Activated CD4-positive, alpha-beta T cell treated with anti-CD3 and anti-CD28 coated beads, Interleukin-2, Interleukin-4, amounts not matched to agents 100 ng/mL and 50 ng/mL, durations not matched to agents 16 hours and 8 hours (primary cell): Measurements from ENCODE around the gene TH.
A peak's percentile ranks its signal among the peaks of the same experiment; 100 is the strongest.
"Not testable (repeated sequence)": the region's sequence is repeated elsewhere in the genome, so short reads cannot be mapped to it uniquely, and the experiment has no call there.

ENCODE experiments used
- DNase-seq: peaks from one replicate; pipeline ENCODE4 v3.0.0-alpha.2; 2020; ENCODE audit warnings: low spot score

TH gene

GRCh38 chr11:2178055-2178773, 6.6 kb upstream of the TH start:
- DNase-seq, result not testable (repeated sequence)

GRCh38 chr11:2177076-2177475, 5.5 kb upstream of the TH start:
- no peak for DNase-seq

GRCh38 chr11:2176389-2176900, 4.8 kb upstream of the TH start:
- DNase-seq, result no peak

GRCh38 chr11:2175659-2176058, 4.0 kb upstream of the TH start:
- no peak for DNase-seq

GRCh38 chr11:2174361-2174760, 2.7 kb upstream of the TH start:
- no peak for DNase-seq

- no peak for DNase-seq
Observed at GRCh38 chr11:2173761-2174160, 2.1 kb upstream of the TH start.

- DNase-seq, result no peak
Observed at GRCh38 chr11:2173150-2173693, 1.6 kb upstream of the TH start.

- no peak for DNase-seq
Observed at GRCh38 chr11:2172676-2173075, 1.1 kb upstream of the TH start.

- no peak for DNase-seq
Observed at GRCh38 chr11:2169626-2170570, 1.7 kb downstream of the TH start.

- DNase-seq, result no peak
Observed at GRCh38 chr11:2169005-2169378, 2.6 kb downstream of the TH start.

GRCh38 chr11:2168286-2169004, 3.2 kb downstream of the TH start:
- no peak for DNase-seq

- no peak for DNase-seq
Observed at GRCh38 chr11:2167141-2168045, 4.2 kb downstream of the TH start.

GRCh38 chr11:2166091-2166851, 5.3 kb downstream of the TH start:
- DNase-seq, result peak; percentile 37

- no peak for DNase-seq
Observed at GRCh38 chr11:2165571-2165970, 6.0 kb downstream of the TH start.

- DNase-seq, result no peak
Observed at GRCh38 chr11:2164861-2165555, 6.6 kb downstream of the TH start.

GRCh38 chr11:2164081-2164480, 7.5 kb downstream of the TH start:
- no peak for DNase-seq

GRCh38 chr11:2163428-2163978, 8.1 kb downstream of the TH start:
- no peak for DNase-seq

- no peak for DNase-seq
Observed at GRCh38 chr11:2160736-2161259, 10.8 kb downstream of the TH start, which contains the start of gene INS. Gene INS, minus strand, starts transcription at chr11:2161209. Its CDS starts 238 bp downstream, at chr11:2160971.
